Activated T-helper 1 cell treated with anti-CD3 and anti-CD28 coated beads, Interleukin-12 subunit alpha, Interleukin-12 subunit beta, Interleukin-2, Interleukin-4 antibody, amounts not matched to agents 30 ng/mL and 10 ng/mL and 1 ng/mL, durations not matched to agents 14 hours and 24 hours and 36 hours (primary cell): Measurements from ENCODE around the gene HERPUD2. TPM values are rescaled to one million over a fixed set of nuclear protein-coding genes. Genes with fewer than 3 reads are reported as not detected.
"Not testable (repeated sequence)": the region's sequence is repeated elsewhere in the genome, so short reads cannot be mapped to it uniquely, and the experiment has no call there.

Experiments
- DNase-seq: peaks from one replicate; pipeline ENCODE4 v3.0.0; 2021; ENCODE audit warnings: low spot score
- H3K27ac Mint-ChIP-seq: one replicate; pipeline ENCODE4 v1.8.0; 2021; ENCODE audit warnings: mild to moderate bottlenecking, mixed read lengths
- H3K27me3 Mint-ChIP-seq: one replicate; pipeline ENCODE4 v1.8.0; 2022; ENCODE audit warnings: mild to moderate bottlenecking, moderate library complexity, mixed read lengths; ENCODE audit not compliant: insufficient read depth
- H3K36me3 Mint-ChIP-seq: one replicate; pipeline ENCODE4 v1.8.0; 2021; ENCODE audit warnings: low read depth, mixed read lengths
- H3K4me1 Mint-ChIP-seq: one replicate; pipeline ENCODE4 v1.8.0; 2021; ENCODE audit warnings: low read depth, mixed read lengths
- H3K4me3 Mint-ChIP-seq: one replicate; pipeline ENCODE4 v1.8.0; 2021; ENCODE audit warnings: mild to moderate bottlenecking, moderate library complexity, mixed read lengths
- H3K9me3 Mint-ChIP-seq: one replicate; pipeline ENCODE4 v1.8.0; 2021; ENCODE audit warnings: mixed read lengths
- intact Hi-C: fragments of 100-400 bp; cut with micrococcal nuclease; formaldehyde crosslinking; loops from one replicate; pipeline ENCODE4 v1.15.1; 2024
- total RNA-seq: library from RNA; stranded (reverse); gene quantifications from 2 replicates; pipeline ENCODE4 v1.2.3, GENCODE V29; 2022

Gene HERPUD2
- total RNA-seq, 1 donor from 2014 or later = 24.8 TPM

DNA sequence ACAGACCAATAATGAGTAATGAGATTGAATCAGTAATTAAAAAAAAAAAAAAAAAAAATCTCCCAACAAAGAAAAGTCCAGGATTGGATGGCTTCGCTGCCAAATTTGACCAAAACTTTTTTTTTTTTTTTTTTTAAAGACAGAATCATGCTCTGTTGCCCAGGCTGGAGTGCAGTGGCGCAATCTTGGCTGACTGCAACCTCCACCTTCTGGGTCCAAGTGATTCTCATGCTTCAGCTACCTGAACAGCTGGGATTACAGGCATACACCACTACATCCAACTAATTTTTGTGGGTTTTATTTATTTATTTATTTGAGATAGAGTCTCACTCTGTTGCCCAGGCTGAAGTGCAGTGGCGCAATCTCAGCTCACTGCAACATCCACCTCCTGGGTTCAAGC lies 40.4 kb downstream of the HERPUD2 start:
- DNase-seq, H3K4me3 Mint-ChIP-seq, H3K27ac Mint-ChIP-seq, intact Hi-C loops, H3K27me3 Mint-ChIP-seq: not testable (repeated sequence)
- peaks cover 39% of the 10 kb centered on the region for H3K4me1 Mint-ChIP-seq
- H3K36me3 Mint-ChIP-seq = peaks cover 59% of the 10 kb centered on the region
- H3K9me3 Mint-ChIP-seq = peaks cover 21% of the 10 kb centered on the region

- no peaks in the 10 kb centered on the region for H3K27me3 Mint-ChIP-seq
- H3K9me3 Mint-ChIP-seq = peaks cover 21% of the 10 kb centered on the region
- peak overlapping the region; percentile 21 for H3K4me3 Mint-ChIP-seq
- H3K4me1 Mint-ChIP-seq = peaks cover 41% of the 10 kb centered on the region
- DNase-seq = no peak
- H3K27ac Mint-ChIP-seq = peak overlapping the region; percentile 75
- intact Hi-C loops = no loop called here
- H3K36me3 Mint-ChIP-seq = peaks cover 47% of the 10 kb centered on the region
These were observed 42.8 kb downstream of the HERPUD2 start for GRCh38 chr7:35652124-35652523.

DNA sequence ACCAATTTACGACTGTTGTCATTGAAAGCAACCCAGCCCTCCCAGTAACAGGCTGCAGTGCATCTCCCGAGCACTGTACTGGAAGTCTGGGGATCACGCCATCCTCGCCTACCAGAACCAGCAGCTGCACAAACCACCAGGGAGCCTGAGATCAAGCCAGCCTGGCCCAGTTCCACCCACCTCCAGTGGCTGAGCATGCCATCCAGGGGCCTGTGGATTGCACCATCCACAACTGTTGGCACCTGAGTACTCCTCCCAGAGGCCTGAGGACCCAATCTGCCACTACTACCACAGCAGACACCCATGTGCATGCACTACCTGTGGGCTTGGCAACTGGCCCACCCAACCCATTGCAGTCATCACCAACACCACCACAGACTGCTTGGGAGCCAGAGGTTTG lies 44.2 kb downstream of the HERPUD2 start:
- no peak overlapping the region for H3K4me3 Mint-ChIP-seq
- peaks cover 43% of the 10 kb centered on the region for H3K36me3 Mint-ChIP-seq
- intact Hi-C loops = no loop called here
- no peaks in the 10 kb centered on the region for H3K27me3 Mint-ChIP-seq
- H3K4me1 Mint-ChIP-seq = peaks cover 45% of the 10 kb centered on the region
- H3K27ac Mint-ChIP-seq = no peak overlapping the region
- H3K9me3 Mint-ChIP-seq = peaks cover 21% of the 10 kb centered on the region
- DNase-seq = no peak

DNA sequence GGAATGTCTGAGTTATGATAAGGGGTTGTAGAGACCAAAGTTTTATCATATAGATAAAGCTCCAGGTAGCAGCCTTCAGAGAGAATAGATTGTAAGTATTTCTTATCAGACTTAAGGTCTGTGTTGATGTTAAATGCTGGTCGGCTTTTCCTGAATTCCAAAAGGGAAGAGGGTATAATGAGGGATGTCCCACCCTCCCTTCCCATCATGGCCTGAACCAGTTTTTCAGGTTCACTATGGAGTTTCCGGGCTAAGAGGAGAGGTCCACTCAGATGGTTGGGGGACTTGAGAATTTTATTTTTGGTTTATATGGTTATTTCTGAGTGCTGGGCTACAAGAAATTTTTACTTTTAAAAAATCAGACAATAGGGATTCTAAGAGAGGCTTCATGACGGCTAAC lies 45.2 kb downstream of the HERPUD2 start:
- peaks cover 17% of the 10 kb centered on the region for H3K9me3 Mint-ChIP-seq
- no peaks in the 10 kb centered on the region for H3K27me3 Mint-ChIP-seq
- no peak overlapping the region for H3K4me3 Mint-ChIP-seq
- intact Hi-C loops = no loop called here
- peaks cover 45% of the 10 kb centered on the region for H3K4me1 Mint-ChIP-seq
- H3K36me3 Mint-ChIP-seq = peaks cover 35% of the 10 kb centered on the region
- DNase-seq = no peak
- H3K27ac Mint-ChIP-seq = no peak overlapping the region

DNA sequence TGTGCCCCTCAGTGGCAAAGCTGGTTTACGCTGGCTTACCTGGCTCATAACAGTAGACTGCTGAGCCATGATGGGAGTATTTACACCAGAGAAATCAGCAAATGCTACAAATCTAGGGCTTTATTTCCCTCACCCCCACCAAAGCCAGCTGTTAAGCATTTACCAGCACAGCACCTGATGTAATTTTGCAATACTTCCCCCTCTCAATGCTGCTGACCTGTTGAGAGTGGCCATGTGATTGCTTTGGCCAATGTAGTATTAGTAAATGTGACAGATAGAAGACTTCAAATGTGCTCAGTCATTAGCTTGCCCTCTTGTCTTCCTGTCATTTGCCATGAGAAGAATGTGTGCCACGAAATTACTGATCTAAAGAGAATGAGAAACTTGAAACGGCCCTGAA lies 46.6 kb downstream of the HERPUD2 start:
- Mint-ChIP-seq H3K27ac (no peak overlapping the region), H3K4me1 (peaks cover 35% of the 10 kb centered on the region), H3K36me3 (peaks cover 29% of the 10 kb centered on the region), H3K4me3 (no peak overlapping the region), H3K9me3 (peaks cover 11% of the 10 kb centered on the region), H3K27me3 (no peaks in the 10 kb centered on the region)
- intact Hi-C loops = no loop called here
- DNase-seq = no peak

DNA sequence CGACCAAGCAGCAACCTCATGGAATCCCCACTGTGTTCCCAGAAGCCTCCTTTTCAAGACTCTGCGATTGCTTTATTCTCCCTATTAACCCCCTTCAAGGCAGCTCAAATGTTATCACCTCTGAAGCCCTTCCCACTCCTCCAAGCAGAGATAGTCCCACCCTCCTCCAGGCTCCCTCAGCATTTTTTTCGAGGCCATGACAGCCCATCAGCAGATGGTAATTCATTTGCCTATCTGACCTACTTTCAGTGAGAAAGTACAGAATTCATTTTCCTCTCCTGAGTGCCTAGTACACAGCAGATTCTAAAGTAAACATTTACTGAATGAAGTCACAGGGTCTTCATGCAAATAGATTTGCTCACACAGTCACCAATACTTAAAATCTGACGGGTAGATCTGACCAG lies 47.8 kb downstream of the HERPUD2 start:
- no peak for DNase-seq
- Mint-ChIP-seq H3K4me1 (peaks cover 23% of the 10 kb centered on the region), H3K9me3 (peaks cover 1% of the 10 kb centered on the region), H3K27ac (no peak overlapping the region), H3K27me3 (no peaks in the 10 kb centered on the region), H3K4me3 (no peak overlapping the region), H3K36me3 (peaks cover 26% of the 10 kb centered on the region)
- intact Hi-C loops = no loop called here

DNA sequence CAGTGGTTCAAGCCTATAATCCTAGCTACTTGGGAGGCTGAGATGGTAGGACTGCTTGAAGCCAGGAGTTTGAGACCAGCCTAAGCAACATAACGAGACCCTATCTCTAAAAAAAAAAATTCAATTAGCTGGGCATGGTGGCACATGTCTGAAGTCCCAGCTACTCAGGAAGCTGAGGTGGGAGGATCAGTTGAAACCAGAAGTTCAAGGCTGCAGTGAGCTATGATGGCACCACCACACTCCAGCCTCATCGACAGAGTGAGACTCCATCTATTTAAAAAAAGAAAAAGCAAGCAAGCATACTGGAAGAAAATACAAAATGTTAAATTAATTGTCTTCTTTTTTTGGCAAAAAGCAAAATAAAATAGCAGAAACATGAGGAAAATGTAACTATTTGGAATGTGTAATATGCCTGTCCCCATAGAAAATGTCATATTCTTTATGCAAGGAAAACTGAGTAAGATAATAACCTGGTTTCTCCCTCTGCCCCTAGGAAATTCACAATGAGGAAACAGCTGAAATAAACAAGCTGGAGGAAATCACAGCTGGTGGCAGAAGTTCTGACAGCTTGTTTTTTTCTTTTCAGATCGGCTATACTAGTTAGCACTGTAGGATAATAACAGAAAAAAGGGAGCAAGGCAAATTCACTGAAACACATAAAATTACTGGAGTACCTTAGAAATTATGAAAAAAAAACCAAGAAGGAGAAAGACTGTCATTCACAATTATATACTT lies 48.5 kb downstream of the HERPUD2 start:
- H3K9me3 Mint-ChIP-seq = no peaks in the 10 kb centered on the region
- H3K36me3 Mint-ChIP-seq = peaks cover 24% of the 10 kb centered on the region
- no peaks in the 10 kb centered on the region for H3K27me3 Mint-ChIP-seq
- no peak overlapping the region for H3K4me3 Mint-ChIP-seq
- peaks cover 19% of the 10 kb centered on the region for H3K4me1 Mint-ChIP-seq
- H3K27ac Mint-ChIP-seq = no peak overlapping the region
- intact Hi-C loops = no loop called here
- DNase-seq = no peak

DNA sequence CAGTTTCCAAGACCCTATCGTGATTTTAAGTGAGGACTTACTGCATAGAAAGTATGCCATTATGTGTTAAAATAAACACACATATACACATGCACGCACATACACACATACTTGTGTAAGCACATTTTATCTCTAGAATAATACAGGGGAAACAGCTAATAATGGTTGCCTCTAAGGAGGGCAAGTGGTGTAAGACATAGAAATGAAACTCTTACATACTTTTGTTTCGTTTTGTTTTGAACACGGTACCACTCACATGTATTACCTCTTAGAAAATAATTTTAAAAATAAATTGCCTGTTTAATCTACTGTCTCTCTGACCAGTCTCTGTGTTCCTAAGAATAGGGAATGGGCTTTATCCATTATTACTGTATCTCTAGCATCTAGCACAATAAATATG lies 49.2 kb downstream of the HERPUD2 start:
- peaks cover 15% of the 10 kb centered on the region for H3K4me1 Mint-ChIP-seq
- H3K27me3 Mint-ChIP-seq = no peaks in the 10 kb centered on the region
- no peak for DNase-seq
- H3K4me3 Mint-ChIP-seq = no peak overlapping the region
- H3K27ac Mint-ChIP-seq = no peak overlapping the region
- H3K9me3 Mint-ChIP-seq = no peaks in the 10 kb centered on the region
- intact Hi-C loops = no loop called here
- peaks cover 18% of the 10 kb centered on the region for H3K36me3 Mint-ChIP-seq

DNA sequence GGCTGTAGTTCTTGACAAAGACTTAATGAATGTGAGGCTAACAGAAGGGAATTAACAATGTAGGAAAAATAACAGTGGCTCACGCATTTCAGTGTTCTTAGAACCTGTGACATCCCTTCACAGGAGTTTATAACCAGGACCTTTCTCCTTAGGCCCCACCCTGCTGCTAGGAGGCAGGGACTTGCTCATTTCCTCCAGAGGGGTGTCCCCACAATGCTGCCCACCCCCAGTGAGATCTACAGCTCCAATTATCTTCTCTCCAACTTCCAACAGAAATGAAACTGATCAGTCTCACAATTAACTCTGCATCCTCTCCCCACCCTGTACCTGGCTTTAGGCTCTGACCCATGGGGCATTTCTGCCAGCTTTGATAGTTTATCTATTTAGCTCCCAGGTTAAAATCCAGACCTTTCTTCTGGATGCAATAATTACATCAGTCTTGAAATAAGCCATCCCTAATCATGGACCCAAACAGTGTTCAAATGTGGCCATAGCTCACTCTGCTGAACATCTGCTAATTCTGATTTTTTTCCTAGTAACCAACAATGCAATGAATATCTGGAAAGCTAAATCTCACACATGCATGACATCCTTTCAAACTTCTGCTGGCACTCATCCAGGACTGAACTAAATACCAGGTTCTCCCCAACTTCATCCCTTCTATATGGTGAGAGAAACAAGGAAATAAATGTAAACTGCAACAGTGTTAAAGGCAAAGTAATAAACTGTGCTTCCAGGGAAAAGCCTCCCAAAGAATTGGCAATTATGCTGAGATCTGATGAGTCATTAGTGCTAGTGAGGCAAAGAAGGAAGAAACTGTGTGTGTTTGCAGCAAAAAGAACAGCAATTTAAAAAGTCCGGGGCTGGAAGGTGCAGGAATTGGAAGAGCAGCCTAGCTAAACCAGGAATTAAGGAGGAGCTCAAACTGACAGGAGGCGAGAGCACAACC lies 64.6 kb downstream of the HERPUD2 start:
- peaks cover 15% of the 10 kb centered on the region for H3K36me3 Mint-ChIP-seq

DNA sequence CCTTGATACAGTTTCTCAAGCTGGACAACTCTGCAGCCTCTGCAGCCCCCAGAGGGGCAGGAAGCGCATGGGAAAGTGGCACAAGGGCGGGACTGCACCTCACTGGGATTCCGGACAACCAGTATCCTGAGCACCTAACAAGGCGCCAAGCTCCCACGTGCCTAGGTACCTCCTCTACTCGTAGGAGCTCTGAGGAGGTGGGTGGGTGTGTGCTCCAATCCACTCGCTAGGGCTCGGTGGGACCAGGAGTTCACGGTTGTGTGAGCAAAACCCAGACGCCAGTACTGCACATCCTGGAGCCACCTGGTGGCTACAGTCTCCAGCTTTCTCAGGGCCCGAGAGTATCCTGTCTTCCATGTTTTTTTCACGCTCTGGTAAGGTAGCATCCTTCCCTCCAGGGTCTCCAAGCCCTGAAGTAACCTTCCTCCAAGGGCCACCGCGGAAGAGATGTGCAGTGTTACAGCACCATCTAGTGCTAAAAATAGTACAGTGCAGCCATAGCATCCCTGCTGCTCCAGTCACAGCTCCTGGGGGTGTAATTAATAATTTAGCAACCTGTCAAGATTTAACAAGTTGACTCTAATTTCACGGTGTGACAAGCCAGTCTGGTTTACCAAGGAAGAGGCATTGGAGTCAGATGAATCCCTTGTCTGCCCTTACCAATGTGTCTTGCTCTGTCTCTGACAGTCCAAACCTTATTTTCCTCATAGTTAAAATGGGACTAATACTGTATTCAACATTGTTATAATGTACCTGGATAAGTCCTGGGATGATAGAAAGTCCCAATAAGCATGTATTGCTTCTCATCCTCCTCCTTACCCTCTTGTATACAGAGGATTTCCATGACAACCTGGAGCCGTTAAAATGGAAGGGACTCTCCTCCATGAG lies 70.4 kb downstream of the HERPUD2 start:
- Mint-ChIP-seq H3K27ac (no peak overlapping the region), H3K9me3 (no peaks in the 10 kb centered on the region), H3K4me1 (no peaks in the 10 kb centered on the region), H3K4me3 (no peak overlapping the region), H3K36me3 (no peaks in the 10 kb centered on the region), H3K27me3 (peaks cover 5% of the 10 kb centered on the region)
- DNase-seq = peak; percentile 6
- intact Hi-C loops = loop anchor here (1.0 to 5.0 kb wide), 4 partner anchors 87 to 282 kb away; no protein-coding TSS in a partner anchor

More for the DNA sequence above, 64.6 kb downstream of the HERPUD2 start:
- H3K4me1 Mint-ChIP-seq = no peaks in the 10 kb centered on the region
- intact Hi-C loops = no loop called here
- no peaks in the 10 kb centered on the region for H3K27me3 Mint-ChIP-seq
- no peak overlapping the region for H3K4me3 Mint-ChIP-seq
- DNase-seq = no peak
- H3K27ac Mint-ChIP-seq = no peak overlapping the region
- H3K9me3 Mint-ChIP-seq = no peaks in the 10 kb centered on the region

DNA sequence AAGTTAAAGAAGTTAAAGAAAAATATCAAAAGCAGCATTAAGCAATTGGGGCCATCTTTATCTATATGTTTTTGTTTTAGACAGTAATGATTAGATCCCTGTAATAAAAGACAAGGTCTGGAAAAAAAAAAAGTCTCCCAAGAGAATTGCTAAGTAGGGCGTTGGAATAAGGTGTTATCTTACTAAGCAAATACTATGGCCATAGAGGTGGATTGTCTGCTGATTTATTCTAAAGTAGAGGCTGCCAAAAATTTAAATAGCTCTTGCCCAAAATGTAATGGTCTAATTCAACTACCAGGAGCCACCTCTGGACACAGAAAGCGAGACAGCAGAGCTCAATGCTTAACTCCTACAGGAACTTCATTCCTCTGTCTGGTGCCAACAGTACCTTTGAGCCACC lies 71.6 kb downstream of the HERPUD2 start:
- H3K27ac Mint-ChIP-seq = no peak overlapping the region
- no peak for DNase-seq
- no peaks in the 10 kb centered on the region for H3K9me3 Mint-ChIP-seq
- H3K4me3 Mint-ChIP-seq = no peak overlapping the region
- peaks cover 5% of the 10 kb centered on the region for H3K27me3 Mint-ChIP-seq
- H3K4me1 Mint-ChIP-seq = no peaks in the 10 kb centered on the region
- intact Hi-C loops = loop anchor here (5.0 kb wide), 1 partner anchor 101 kb away; no protein-coding TSS in a partner anchor
- no peaks in the 10 kb centered on the region for H3K36me3 Mint-ChIP-seq

DNA sequence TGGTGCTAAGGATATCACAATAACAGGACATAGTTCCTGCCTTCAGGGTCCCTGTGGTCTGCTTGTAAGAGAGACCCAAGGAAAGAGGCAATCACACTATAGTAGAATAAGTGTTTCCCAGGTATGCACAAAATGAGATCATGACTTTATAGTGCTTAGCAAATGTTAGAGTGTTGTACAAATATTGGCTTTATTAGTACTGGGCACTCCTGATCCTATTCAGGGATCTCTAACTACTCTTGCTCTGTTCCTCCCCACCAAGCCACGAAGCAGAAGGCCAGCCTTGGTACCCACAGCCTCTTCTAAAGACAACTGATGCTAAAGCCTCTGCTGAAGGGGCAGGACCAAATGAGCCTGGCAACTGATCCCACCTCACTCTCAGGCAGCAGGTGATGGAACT lies 75.1 kb downstream of the HERPUD2 start:
- Mint-ChIP-seq H3K4me1 (no peaks in the 10 kb centered on the region), H3K27me3 (peaks cover 10% of the 10 kb centered on the region), H3K36me3 (no peaks in the 10 kb centered on the region), H3K27ac (no peak overlapping the region), H3K4me3 (no peak overlapping the region), H3K9me3 (no peaks in the 10 kb centered on the region)
- no peak for DNase-seq
- intact Hi-C loops = loop anchor here (5.0 kb wide), 1 partner anchor 98 kb away; no protein-coding TSS in a partner anchor
